Measurements from ENCODE around the gene LMOD3.

DNA sequence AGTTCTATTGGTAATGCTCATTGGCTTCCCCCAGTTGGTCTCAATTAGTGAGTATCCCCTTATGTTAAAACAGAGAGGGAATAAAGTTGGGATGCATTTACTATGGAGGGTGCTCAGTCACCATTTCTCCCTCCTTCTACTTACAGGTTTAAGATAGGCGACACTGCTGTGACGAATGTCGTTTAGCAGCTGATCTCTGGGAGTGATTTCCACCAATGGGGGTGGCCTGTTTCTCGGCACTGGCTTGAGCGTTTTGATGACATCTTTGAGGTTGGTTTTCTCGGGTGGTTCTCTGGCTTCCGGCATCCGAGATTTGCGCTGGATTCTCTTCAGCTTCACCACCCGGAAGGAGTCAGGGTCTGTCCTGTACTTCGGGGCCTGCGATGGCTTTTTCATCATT is 3.8 kb downstream of the LMOD3 start:
- no peak for TF ChIP-seq CTCF (IDR thresholded peaks at IDR 0.05)
- no peak for TF ChIP-seq POLR2A (IDR thresholded peaks at IDR 0.05)

Measured in prostate gland (tissue), 2 donors.